Stimulated activated CD4-positive, alpha-beta T cell treated with anti-CD3 and anti-CD28 coated beads, Interleukin-4, amount 100 ng/mL, for 24 hours (primary cell): ENCODE results near the gene LTB4R.

Experiments used
- DNase-seq: peaks from one replicate; pipeline ENCODE4 v3.0.0-alpha.2; 2020

LTB4R gene

DNA sequence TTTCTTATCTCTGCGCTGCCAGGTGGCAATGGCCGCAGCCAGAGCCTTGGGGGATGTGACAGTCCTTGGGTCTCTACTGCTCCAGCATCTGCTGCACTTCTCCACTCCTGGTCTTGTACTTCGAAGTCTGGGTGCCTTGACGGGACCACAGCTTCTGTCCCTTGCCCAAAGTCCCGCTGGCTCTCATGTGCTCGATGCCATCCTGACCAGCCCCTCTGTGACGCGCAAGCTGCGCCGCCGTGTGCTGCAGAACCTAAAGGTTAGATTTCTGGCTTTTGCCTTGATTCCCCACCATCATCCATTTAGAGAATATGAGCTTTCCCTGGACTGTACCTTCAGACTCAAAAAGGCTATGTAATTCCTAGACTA is 7.3 kb upstream of the LTB4R start:
- DNase-seq = no peak

DNA sequence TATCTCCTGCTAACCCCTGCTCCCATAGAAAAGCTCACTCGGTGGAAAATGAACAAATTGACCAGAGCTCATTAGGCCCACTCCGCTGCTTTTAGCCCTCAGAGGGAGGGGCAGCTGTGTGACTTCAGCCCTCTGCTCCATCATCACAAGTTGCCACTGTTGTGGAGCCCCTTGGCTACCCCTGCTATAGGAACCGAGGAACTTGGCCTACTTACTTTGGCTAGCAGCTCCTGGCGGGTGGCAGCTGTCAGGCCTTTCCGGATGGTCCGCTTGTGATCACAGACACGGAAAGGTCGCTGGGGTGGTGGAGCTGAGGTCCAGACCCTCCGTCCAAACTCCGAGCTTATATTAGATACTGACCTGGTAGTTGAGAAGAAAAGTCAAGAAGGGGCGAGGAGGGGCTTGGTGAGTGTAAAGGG is 4.1 kb upstream of the LTB4R start:
- no peak for DNase-seq

DNA sequence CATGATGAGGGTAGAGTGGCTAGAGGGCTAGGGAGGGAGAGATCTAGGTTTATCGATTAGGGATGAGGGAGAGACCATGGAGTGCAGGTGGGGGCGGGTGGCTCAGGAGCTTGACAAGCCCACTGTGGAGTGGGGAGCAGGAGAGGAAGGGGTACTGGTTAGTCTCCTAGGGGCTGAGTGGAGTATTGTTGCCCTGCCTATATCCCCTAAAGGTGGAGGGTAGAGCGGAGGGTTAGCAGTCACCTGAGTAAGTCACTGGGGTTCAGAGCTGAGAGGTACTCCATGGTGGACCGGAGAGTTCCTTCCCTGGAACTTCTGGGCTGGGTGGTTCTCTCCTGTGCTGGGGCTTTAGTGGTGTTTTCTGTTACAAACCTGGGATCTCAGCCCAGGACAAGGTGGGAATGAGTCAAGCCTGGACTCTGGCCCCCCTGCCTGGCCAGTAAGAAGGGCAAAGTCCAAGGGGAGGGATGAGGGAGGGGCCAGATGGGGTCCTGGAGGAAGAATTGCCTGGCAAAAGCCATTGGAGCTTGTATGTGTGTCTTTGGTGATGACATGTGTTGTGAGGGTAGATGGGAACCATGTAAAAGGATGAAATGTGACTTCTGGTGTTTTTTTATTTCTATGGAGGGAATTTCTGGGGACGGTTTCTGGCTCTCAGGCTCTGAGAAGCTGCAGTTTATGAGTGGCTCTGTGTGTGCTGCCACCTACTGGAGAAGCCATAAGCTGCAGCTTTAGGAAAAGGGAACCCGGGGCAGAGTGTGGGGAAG is 3.5 kb upstream of the LTB4R start, which contains the start of gene CIDEB:
Gene CIDEB (minus strand): TSS at position 403 of the 767 bp plus-strand sequence. CDS start 119 bp downstream, at position 284.
- peak; percentile 70 for DNase-seq

DNA sequence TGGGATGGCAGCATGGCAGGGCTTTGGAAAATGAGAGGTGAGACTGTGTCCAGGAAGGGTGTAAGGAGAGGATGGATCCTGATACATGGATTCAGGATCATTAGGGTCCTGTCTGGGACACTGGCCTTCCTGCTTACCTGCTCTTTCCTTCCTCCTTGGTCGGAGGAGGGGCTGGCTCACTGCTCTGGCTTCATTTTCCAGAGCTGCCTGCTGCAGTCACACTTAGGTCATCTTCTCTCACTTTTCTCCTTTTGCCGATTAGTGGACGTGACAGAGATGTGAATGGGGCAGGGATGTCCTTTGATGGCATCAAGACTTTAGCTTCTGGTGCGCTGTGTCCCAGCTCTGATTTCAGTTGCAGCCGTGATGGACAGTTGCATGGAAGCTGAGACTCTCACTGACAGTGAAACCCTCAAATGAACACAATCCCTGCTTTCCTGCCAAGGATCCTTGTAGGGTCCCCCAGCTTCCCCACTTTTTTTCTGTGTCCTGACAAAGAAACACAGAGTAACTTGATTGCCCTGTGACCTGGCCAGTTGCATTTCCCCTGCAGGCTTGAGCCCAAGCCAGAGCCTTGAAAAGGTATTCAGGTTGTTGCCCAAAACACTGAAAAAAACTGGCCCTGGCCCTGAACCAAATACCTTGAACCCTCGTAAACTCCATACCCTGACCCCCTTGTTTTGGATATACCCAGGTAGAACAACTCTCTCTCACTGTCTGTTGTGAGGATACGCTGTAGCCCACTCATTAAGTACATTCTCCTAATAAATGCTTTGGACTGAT is 2.8 kb upstream of the LTB4R start:
- DNase-seq = no peak

DNA sequence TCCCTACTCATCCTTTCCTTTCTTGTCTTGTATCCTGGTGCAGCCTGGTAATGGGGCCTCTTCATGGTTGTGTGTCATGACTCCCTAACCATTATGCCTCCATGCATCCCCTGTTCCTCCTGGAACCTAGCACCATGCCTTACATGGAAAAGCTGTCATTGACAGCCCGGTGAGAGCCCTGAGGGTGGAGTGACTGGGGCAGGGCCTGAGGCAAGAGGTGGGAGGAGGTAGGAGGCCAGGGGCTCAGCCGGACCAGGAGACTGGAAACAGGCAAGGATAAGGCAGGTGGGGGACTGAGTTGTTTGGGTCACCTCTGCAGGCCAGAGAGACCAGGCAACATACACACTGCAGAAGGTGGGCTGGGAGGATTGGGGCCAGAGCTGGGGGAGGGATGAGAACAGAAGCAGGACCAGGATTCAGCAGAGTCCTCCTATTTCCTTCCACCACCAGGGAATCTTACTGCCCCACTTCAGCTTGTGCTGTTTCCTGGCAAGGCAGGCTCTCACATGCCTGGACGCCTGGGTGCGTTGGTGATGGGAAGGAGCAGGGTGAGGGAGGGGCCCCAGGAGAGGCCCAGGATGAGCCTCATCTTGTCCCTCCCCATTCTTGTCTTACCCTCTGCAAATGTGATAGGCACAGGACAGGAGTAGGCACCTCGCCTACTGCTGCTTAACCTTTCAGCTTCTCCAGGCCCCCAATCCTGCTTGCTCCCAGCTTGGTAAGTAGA is 1.6 kb upstream of the LTB4R start, which contains the start of gene LTB4R2:
Gene LTB4R2 (plus strand): TSS at position 603 of the 727 bp plus-strand sequence. CDS start 525 bp downstream, outside the sequence.
- DNase-seq = no peak

DNA sequence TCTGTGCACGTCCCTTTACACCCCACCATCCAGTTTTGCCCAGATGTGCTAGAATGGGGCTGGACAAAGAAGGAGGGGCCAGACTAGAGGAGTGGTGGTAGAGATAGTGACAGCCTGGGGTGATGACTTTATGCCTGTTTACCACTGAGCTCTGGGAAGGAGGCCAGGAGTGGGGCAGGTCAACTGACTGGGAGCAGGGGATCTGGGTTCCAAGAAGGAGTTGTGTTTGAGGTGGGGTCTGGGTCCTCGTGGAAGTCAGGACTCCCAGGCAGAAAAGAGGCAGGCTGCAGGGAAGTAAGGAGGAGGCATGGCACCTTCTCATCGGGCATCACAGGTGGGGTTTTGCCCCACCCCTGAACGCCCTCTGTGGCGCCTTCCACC is 1.0 kb upstream of the LTB4R start:
- DNase-seq = no peak

DNA sequence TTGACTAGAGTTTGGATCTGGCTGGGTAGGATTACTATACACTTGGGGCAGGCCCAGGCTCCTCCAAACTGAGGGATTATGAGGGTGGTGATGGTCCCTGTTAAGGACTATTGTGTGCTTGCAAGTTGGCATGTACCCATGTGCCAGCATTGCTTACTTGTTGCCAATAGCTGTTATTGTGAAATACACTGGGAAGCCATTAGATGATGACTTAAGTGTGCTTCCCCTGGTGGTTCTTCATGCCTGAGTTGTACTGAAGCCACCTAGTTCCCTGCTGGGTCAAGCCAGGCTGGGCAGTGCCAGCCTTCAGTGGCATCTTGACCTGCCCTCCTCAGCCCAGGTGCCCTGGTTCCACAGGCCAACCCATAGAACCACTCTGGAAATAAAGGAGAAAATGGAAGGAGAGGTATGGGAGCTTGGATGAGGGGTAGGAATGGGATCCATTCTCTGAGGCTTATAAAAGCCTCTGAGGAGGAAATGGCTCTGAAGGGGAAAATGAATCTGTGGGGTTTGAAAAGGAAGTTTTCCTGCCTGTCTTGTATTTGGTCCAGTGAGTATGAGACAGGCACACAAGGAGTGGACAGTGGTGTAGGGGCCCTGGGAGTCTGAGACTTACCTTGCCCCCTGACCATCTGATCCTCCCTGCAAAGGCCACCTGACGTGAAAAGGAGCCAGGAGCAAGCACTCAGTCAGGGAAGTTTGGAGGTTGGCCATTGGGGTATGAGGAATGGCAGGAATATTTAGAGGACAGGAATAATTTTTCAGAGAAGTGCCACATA is 724 bp downstream of the LTB4R start:
- DNase-seq = no peak

DNA sequence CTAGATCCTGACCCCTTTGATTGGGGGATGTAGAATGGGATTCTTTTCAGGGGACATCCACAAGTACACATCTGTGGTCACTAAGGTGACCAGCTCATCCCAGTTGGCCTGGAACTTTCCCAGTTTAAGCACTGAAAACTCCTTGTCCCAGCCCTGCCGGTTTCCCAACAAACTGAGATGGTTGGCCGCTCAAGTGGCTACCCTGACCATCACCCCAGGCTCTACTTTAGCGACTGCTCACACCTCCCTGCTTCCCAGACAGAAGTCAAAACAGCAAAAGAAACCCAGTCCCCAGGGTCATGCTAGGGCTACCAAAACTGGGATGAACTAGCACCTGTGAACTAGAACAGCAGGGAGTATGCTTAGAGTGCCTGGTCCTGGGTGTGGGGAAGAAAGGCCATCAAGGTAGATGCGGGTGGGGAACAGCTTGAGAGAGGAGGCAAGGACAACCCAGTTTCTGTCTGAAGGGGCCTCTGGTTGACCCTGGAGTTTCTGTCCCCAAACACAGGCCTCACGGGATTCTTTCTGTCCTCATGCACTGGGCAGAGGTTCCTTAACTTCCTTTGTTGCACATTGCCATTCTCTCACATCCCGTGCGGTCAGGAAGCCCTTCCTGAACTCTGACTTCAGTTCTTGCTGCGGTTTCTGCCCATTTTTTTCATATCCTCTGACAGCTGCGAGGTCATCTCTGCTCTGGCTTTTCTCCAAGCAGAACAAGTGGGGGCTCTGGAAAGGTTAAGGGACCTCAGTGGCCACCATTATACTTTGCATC is 1.6 kb downstream of the LTB4R start:
- DNase-seq = no peak

DNA sequence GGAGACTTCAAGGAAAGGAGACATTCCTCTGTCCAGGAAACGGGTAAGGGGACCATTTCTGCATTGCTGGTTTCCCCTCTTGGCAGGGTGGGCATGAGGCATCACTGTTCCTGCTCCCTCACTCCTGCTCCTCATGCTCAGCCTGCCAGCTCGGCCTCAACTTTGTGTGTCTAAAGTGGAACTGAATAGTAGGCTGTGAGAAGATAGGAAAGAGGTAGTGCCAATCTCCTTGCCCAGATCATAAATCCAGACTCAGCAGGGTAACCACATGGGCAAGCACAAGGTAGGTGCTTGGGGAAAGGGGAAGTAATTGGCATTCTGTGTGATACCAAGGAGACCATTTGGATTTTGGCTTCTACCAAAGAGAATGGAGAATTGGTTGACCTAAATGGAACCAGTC is 2.6 kb downstream of the LTB4R start:
- no peak for DNase-seq

DNA sequence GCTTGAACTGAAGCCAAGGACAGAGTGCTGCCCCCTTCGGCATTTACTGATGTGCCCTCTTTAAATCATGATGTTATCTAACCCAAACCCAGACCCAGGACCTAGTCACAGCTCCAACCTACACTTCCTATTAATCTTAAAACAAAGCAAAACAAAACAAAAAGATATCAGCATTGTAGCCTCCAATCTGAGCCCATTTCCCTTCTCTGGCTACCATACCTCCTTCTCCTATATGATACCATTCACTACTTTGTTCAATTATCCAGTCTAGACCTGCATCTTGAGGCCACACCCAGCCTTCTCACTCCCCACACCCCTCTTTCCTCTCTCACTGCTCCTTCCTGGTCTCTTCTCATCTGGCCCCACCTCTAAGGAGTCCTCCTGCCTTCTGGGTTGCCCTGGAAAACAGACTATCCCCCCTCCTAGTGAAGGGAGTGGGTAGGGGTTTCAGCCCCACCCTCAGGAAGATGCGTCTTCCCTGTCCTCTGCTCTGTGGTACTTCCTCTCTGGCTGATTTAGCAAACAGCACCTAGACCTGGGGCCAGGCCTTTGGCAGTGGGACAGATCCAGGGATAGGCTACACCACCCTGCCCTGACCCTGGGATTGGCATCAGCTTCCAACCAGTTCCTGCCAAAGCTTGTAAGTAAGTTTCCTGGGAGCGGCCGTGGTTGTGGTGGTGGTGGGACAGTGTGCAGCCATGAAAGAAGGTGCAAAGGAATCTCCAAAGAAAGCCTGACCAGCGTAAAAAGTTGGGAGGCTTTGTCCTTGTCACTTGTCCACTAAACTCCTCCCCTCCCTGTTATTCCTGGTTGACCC is 3.3 kb downstream of the LTB4R start:
- DNase-seq = no peak

DNA sequence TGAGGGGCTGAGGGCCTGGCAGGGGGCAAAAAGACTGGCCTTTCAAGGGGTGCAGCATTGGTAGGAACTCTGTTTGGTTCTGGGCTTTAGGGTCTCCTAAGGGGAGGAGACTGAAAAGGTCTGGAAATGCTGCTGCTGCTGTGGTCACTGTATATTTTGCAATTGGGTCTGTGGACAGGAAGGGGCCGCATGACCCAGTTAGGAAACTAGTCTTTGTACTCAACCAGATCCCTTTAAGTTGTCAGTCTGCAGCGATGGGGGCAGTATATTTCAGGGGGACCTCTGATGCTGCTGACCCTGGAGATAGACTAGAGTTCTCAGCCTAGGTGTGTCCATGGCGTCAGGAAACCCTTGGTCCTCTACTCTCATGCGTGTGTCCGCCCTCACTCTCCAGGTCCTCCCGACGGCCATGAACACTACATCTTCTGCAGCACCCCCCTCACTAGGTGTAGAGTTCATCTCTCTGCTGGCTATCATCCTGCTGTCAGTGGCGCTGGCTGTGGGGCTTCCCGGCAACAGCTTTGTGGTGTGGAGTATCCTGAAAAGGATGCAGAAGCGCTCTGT is 4.0 kb downstream of the LTB4R start:
- no peak for DNase-seq

DNA sequence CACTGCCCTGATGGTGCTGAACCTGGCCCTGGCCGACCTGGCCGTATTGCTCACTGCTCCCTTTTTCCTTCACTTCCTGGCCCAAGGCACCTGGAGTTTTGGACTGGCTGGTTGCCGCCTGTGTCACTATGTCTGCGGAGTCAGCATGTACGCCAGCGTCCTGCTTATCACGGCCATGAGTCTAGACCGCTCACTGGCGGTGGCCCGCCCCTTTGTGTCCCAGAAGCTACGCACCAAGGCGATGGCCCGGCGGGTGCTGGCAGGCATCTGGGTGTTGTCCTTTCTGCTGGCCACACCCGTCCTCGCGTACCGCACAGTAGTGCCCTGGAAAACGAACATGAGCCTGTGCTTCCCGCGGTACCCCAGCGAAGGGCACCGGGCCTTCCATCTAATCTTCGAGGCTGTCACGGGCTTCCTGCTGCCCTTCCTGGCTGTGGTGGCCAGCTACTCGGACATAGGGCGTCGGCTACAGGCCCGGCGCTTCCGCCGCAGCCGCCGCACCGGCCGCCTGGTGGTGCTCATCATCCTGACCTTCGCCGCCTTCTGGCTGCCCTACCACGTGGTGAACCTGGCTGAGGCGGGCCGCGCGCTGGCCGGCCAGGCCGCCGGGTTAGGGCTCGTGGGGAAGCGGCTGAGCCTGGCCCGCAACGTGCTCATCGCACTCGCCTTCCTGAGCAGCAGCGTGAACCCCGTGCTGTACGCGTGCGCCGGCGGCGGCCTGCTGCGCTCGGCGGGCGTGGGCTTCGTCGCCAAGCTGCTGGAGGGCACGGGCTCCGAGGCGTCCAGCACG is 4.7 kb downstream of the LTB4R start:
- DNase-seq = no peak

DNA sequence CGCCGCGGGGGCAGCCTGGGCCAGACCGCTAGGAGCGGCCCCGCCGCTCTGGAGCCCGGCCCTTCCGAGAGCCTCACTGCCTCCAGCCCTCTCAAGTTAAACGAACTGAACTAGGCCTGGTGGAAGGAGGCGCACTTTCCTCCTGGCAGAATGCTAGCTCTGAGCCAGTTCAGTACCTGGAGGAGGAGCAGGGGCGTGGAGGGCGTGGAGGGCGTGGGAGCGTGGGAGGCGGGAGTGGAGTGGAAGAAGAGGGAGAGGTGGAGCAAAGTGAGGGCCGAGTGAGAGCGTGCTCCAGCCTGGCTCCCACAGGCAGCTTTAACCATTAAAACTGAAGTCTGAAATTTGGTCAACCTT is 5.3 kb downstream of the LTB4R start:
- DNase-seq = no peak

DNA sequence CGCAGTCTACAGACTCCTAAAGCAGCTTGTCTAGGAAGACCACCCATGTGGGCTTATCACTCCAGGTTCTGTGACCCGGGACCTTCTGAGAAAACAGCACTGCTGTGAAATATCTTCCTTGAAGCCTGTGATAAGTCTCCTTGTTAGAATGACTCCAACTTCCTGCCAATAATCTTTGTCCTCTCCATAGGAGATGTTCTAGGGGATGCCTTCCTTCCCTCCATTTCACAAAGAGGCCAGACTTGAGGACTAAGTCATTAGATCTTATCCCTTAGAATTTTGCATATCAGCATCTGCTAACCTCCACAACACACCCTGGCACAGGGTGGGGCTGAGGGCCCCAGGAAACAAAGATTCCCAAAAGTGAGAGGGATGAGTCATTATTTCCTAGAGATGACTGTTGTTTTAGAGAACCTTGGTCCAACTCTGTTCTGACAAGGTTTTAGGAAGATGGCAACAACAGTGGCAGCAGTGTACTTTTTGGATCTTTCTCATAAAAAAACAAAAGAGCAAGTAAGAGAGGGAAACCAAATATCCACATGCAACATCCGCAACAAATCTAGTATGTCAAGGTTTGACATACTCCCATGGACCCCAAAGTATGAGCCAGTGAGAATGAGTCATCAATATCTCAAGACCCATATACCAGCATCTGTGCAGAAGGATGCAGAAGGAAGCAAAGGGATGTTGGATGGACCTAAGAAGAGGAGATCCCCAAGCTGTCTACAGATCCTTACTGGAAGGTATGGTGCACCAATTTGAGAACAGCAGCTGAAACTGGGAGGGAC is 6.0 kb downstream of the LTB4R start:
- DNase-seq = no peak

DNA sequence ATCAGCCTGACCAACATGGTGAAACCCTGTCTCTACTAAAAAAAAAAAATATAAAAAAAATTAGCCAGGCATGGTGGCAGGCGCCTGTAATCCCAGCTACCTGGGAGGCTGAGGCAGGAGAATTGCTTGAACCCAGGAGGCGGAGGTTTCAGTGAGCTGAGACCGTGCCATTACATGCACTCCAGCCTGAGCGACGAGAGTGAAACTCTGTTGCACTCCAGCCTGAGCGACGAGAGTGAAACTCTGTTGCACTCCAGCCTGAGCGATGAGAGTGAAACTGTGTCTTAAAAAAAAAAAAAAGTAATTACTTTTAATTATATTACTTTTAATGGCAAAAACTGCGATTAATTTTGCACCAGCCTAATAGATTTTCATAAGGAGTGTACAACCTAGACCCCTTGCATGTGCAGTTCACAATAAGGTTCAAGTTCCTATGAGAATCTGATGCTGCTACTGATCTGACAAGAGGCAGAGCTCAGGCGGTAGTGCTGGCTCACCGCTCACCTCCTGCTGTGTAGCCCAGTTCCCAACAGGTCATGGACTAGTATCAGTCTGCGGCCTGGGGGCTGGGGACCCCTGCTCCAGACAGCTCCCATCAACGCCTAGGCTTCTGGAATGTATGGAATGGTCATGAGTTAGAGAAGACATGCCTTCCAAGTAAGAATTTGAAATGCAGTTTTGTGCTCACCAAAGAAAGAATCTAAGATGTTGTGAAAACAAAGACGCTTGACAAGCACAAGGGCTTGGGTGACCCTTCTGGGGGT is 10.1 kb downstream of the LTB4R start:
- no peak for DNase-seq

DNA sequence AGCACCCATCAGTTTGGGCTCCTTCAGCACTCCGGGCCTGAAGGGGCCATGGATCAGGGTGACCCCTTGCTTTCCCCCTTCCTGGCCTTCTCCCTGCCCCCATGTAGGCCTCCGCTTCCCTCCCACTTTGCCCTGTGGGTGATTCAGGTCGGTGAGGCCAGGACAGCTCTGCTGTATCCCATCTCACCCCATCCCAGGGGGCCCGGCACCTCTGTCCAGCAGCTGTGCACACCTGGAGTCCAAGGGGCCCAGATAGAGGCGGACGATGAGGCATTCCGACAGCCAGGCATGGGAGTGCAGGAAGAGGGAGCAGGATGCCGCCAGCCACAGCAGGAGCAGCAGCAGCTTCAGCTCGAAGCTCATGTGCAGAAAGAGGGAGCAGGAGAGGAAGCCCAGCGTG is 11.4 kb downstream of the LTB4R start:
- no peak for DNase-seq

DNA sequence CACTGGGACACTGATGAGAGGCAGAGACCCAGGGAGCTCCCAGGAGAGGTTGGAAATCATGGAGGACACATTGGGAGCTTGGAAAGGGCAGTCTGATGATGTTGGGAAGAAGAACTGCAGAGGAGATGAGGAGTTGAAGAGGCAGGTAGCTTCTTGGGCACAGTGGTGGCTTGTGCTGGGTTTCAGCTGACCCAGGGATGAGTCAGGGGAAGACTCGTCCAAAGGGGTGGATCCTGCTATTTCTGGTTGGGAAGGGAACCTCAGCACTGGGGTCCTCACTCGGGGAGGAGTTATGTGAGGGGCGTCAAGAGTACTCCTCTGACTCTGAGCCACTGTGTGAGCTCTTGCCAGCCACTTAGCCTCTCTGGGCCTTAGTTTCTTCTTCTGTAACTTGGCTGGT is 12.0 kb downstream of the LTB4R start:
- no peak for DNase-seq

DNA sequence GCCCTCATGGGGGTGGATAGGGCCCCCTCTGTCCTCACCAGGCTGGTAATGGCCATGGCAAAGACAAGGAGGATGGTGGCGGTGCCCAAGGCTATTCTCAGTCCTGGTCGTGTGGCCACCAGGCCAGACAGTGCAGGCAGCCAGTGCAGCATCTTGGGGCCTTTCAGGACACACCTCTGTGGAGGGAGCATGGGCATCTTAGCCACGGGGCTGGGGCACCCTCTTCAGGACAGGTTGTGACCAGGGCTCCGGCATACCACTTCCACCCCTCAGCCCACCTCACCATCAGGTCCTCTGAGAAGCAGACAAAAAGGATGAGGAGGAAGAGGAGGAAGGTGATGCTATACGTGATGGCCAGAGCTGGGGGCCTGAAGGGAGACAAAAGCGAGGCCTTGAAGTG is 12.7 kb downstream of the LTB4R start:
- DNase-seq = no peak
